T-cell (primary cell): ENCODE results near the gene SERPINF2. TPM values are rescaled to one million over a fixed set of nuclear protein-coding genes. Genes with fewer than 3 reads are reported as not detected.
"Not testable (repeated sequence)": the region's sequence is repeated elsewhere in the genome, so short reads cannot be mapped to it uniquely, and the experiment has no call there.

Experiments used
- ATAC-seq, 4 experiments: fragments of 200-7000 bp in 3 of 4; fragments of 150-1000 bp in 1 of 4; cut with Tn5 transposase; replicated peaks in 1 of 4; 1 replicate in 3 of 4; 2 replicates in 1 of 4; pipeline ENCODE4 v1.10.0; 2021; ENCODE audit warnings: moderate library complexity in 3 of 4, mild to moderate bottlenecking in 2 of 4, moderate number of reproducible peaks in 1 of 4
- CTCF ChIA-PET, 2 donors: fragments of 300-600 bp; sonication (Branson Sonifier 250); formaldehyde crosslinking; loops; one replicate each; lab custom pipeline; 2022; ENCODE audit warnings: antibody characterized with exemption in 2 of 2; lab: Charles Lee
- POLR2A ChIA-PET, 2 donors: fragments of 300-600 bp; sonication (Branson Sonifier 250); formaldehyde crosslinking; loops; one replicate each; lab custom pipeline; 2022; ENCODE audit warnings: antibody characterized with exemption in 2 of 2; lab: Charles Lee
- DNase-seq, 35 experiments: peaks; one replicate each; pipeline versions ENCODE4 v3.0.0 to v3.0.0-alpha.2; 2013 to 2023
- H3K27ac ChIP-seq: one replicate; pipeline ENCODE4 v1.5.1; 2013; ENCODE audit warnings: low read length
- H3K27me3 ChIP-seq, 2 experiments: replicated peaks in 1 of 2; 1 replicate in 1 of 2; 2 replicates in 1 of 2; pipeline versions ENCODE4 v1.6.1 to v1.7.0; 2013; ENCODE audit warnings: low read length in 1 of 2, mixed read lengths in 1 of 2; ENCODE audit not compliant: control insufficient read depth in 2 of 2, insufficient read depth in 2 of 2; ENCODE audit errors: extremely low read depth in 1 of 2
- H3K36me3 ChIP-seq, 2 donors: 1 replicate in 1 of 2; 2 replicates in 1 of 2; pipeline versions ENCODE4 v1.6.1 to v1.7.0; 2013; ENCODE audit warnings: low read length in 1 of 2; ENCODE audit not compliant: control insufficient read depth in 2 of 2, insufficient read depth in 1 of 2; ENCODE audit errors: extremely low read depth in 1 of 2
- H3K4me1 ChIP-seq, 2 experiments: 1 replicate in 1 of 2; 2 replicates in 1 of 2; pipeline versions ENCODE4 v1.6.1 to v1.7.0; 2013; ENCODE audit warnings: low read length in 2 of 2, mixed read lengths in 1 of 2; ENCODE audit not compliant: insufficient read depth in 2 of 2, control insufficient read depth in 1 of 2; ENCODE audit errors: extremely low read depth in 1 of 2
- H3K4me3 ChIP-seq, 2 donors: 1 replicate in 1 of 2; 2 replicates in 1 of 2; pipeline versions ENCODE4 v1.5.1 to v1.7.0; 2013; ENCODE audit warnings: mild to moderate bottlenecking in 2 of 2, low read length in 1 of 2, moderate library complexity in 1 of 2; ENCODE audit not compliant: control insufficient read depth in 1 of 2; ENCODE audit errors: extremely low read depth in 1 of 2
- H3K9me3 ChIP-seq: 2 replicates; pipeline ENCODE4 v1.7.0; 2013
- H3K27ac Mint-ChIP-seq, 2 donors: one replicate each; pipeline ENCODE4 v1.8.0; 2020 to 2021; ENCODE audit warnings: mild to moderate bottlenecking in 2 of 2, mixed read lengths in 2 of 2
- H3K27me3 Mint-ChIP-seq, 2 donors: one replicate each; pipeline ENCODE4 v1.8.0; 2021 to 2022; ENCODE audit warnings: mixed read lengths in 2 of 2
- H3K36me3 Mint-ChIP-seq: one replicate; pipeline ENCODE4 v1.8.0; 2021; ENCODE audit warnings: mixed read lengths
- H3K4me1 Mint-ChIP-seq, 3 donors: one replicate each; pipeline ENCODE4 v1.8.0; 2020 to 2022; ENCODE audit warnings: mixed read lengths in 3 of 3, mild to moderate bottlenecking in 1 of 3
- H3K4me3 Mint-ChIP-seq, 3 donors: one replicate each; pipeline ENCODE4 v1.8.0; 2020 to 2022; ENCODE audit warnings: mild to moderate bottlenecking in 3 of 3, mixed read lengths in 3 of 3, moderate library complexity in 3 of 3
- H3K9me3 Mint-ChIP-seq, 3 donors: one replicate each; pipeline ENCODE4 v1.8.0; 2020 to 2022; ENCODE audit warnings: mixed read lengths in 3 of 3
- WGBS: methylation state at CpG from one replicate; pipeline ENCODE4 v1.1.5; 2013; ENCODE audit warnings: missing lambda C conversion rate; ENCODE audit not compliant: insufficient coverage; 5-methylcytosine and 5-hydroxymethylcytosine counted together
- total RNA-seq, 35 experiments: library from RNA in 6 of 35; stranded (reverse) in 6 of 35; fragments of 120-200 nt in 1 of 35; gene quantifications; one replicate each; pipeline versions ENCODE4 v1.2.1 to v1.2.4 and lab custom pipeline; 2013 to 2026

SERPINF2 gene
- total RNA-seq, 5 donors from 2014 or later (not counting 1 experiment from before 2014, with no cell fraction given), result 0.86 to 2.9 (median 1.4) TPM

DNA sequence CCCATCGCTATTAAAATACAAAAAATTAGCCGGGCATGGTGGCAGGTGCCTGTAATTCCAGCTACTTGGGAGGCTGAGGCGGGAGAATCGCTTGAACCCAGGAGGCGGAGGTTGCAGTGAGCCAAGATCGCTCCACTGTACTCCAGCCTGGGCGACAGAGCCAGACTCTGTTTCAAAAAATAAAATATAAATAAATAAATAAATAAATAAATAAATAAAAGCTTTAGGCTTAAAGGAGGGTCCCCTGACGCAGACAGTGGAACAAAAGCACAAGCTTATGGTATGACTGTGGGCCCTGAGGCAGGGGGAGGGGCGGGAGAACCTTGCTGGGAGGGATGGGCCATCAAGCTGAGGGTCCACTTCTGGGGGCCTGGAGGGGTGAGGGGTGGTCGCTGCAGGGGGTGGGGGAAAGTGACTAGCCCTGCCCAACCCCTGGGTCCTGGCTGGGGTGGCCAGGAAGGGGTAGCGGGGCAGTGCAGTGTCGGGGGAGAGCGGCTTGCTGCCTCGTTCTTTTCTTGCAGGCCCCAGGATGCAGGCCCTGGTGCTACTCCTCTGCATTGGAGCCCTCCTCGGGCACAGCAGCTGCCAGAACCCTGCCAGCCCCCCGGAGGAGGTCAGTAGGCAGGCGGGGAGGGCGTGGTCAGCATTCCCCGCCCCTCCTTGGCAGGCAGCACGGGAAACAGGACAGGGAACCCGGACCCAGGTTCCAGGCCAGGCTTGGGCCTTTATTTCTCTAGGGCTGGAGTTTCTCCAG lies 23.9 kb downstream of the SERPINF2 start:
- Mint-ChIP-seq H3K36me3 (no peaks in the 10 kb centered on the region), H3K27ac (peak overlapping the region; percentile 55 to 59), H3K4me3 (no peak overlapping the region), H3K4me1 (peaks cover 46 to 60% (median 57%) of the 10 kb centered on the region in 3 donors), H3K27me3 (no peaks in the 10 kb centered on the region), H3K9me3 (no peaks in the 10 kb centered on the region)
- H3K4me1 ChIP-seq, result peaks cover 29 to 65% of the 10 kb centered on the region in 2 experiments
- no peak overlapping the region for H3K27ac ChIP-seq
- DNase-seq, result no peak
- no peaks in the 10 kb centered on the region for H3K36me3 ChIP-seq
- ATAC-seq, result no peak
- CTCF ChIA-PET, result interaction anchor here (0.5 to 0.7 kb wide), 4 partner anchors 15 to 224 kb away, joined by 3 to 8 read pairs (median 4); no protein-coding TSS in a partner anchor
- no peaks in the 10 kb centered on the region for H3K9me3 ChIP-seq
- 90% methylated on average over 13 of the region's 21 CpGs for WGBS
- POLR2A ChIA-PET, result interaction anchor here in 1 of 2 donors (0.6 to 0.7 kb wide), 2 partner anchors 15 to 164 kb away, joined by 4 to 6 read pairs; no protein-coding TSS in a partner anchor
- H3K4me3 ChIP-seq, result no peak overlapping the region
- H3K27me3 ChIP-seq, result peaks cover 0 to 5% of the 10 kb centered on the region in 2 experiments

DNA sequence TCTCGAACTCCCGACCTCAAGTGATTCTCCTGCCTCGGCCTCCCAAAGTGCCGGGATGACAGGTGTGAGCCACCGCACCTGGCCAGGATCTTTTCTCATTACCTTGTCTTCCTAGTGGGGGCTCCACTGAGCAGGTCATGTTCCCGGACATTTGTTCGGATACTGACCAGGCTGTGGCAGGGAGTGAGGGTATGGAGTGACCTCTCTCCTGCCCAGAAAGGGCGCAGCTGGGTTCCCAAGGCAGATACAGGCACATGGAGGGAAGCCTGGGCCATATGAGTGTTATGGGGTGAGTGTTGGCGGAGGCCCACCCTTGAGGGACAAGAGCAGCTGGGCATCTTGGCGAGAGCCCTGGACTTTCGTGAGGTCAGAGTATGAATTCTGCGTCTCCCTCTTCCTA lies 24.7 kb downstream of the SERPINF2 start:
- H3K4me3 ChIP-seq, result no peak overlapping the region
- CTCF ChIA-PET, result no interaction called here
- Mint-ChIP-seq H3K27me3 (no peaks in the 10 kb centered on the region), H3K4me1 (peaks cover 38 to 52% (median 49%) of the 10 kb centered on the region in 3 donors), H3K27ac (peak overlapping the region; percentile 49 to 76), H3K36me3 (no peaks in the 10 kb centered on the region), H3K9me3 (no peaks in the 10 kb centered on the region), H3K4me3 (no peak overlapping the region)
- peaks cover 26 to 57% of the 10 kb centered on the region in 2 experiments for H3K4me1 ChIP-seq
- H3K27me3 ChIP-seq, result peaks cover 0 to 5% of the 10 kb centered on the region in 2 experiments
- no peaks in the 10 kb centered on the region for H3K9me3 ChIP-seq
- no peaks in the 10 kb centered on the region for H3K36me3 ChIP-seq
- ATAC-seq (no peak), DNase-seq (no peak)
- no peak overlapping the region for H3K27ac ChIP-seq
- POLR2A ChIA-PET, result no interaction called here
- 72% methylated on average over 5 of the region's 12 CpGs for WGBS

DNA sequence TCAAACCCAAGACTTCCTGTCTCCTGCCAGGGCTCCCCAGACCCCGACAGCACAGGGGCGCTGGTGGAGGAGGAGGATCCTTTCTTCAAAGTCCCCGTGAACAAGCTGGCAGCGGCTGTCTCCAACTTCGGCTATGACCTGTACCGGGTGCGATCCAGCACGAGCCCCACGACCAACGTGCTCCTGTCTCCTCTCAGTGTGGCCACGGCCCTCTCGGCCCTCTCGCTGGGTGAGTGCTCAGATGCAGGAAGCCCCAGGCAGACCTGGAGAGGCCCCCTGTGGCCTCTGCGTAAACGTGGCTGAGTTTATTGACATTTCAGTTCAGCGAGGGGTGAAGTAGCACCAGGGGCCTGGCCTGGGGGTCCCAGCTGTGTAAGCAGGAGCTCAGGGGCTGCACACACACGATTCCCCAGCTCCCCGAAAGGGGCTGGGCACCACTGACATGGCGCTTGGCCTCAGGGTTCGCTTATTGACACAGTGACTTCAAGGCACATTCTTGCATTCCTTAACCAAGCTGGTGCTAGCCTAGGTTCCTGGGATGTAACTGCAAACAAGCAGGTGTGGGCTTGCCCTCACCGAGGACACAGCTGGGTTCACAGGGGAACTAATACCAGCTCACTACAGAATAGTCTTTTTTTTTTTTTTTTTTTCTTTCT lies 27.3 kb downstream of the SERPINF2 start:
- Histone ChIP-seq H3K36me3 (no peaks in the 10 kb centered on the region), H3K4me3 (peak overlapping the region in 1 of 2 donors; percentile 71), H3K27ac (peak overlapping the region; percentile 52), H3K27me3 (peaks cover 0 to 5% of the 10 kb centered on the region in 2 experiments), H3K9me3 (no peaks in the 10 kb centered on the region), H3K4me1 (peaks cover 6 to 32% of the 10 kb centered on the region in 2 experiments)
- Mint-ChIP-seq H3K36me3 (no peaks in the 10 kb centered on the region), H3K4me3 (peak overlapping the region in 2 of 3 donors; percentile 55 to 66), H3K4me1 (peaks cover 17 to 33% (median 29%) of the 10 kb centered on the region in 3 donors), H3K27me3 (no peaks in the 10 kb centered on the region), H3K27ac (peak overlapping the region; percentile 85 to 92), H3K9me3 (no peaks in the 10 kb centered on the region)
- CTCF ChIA-PET, result interaction anchor here in 1 of 2 donors (0.6 to 1.2 kb wide), 3 partner anchors 27 to 53 kb away, joined by 3 read pairs; no protein-coding TSS in a partner anchor
- ATAC-seq (peak; percentile 54 to 66 (median 62)), DNase-seq (peak in 8 of 35 experiments; percentile 7 to 34 (median 18))
- POLR2A ChIA-PET, result interaction anchor here (0.5 to 0.6 kb wide), 2 partner anchors 29 to 323 kb away, joined by 3 to 5 read pairs; no protein-coding TSS in a partner anchor
- WGBS, result 33% methylated on average over 18 of the region's 21 CpGs

DNA sequence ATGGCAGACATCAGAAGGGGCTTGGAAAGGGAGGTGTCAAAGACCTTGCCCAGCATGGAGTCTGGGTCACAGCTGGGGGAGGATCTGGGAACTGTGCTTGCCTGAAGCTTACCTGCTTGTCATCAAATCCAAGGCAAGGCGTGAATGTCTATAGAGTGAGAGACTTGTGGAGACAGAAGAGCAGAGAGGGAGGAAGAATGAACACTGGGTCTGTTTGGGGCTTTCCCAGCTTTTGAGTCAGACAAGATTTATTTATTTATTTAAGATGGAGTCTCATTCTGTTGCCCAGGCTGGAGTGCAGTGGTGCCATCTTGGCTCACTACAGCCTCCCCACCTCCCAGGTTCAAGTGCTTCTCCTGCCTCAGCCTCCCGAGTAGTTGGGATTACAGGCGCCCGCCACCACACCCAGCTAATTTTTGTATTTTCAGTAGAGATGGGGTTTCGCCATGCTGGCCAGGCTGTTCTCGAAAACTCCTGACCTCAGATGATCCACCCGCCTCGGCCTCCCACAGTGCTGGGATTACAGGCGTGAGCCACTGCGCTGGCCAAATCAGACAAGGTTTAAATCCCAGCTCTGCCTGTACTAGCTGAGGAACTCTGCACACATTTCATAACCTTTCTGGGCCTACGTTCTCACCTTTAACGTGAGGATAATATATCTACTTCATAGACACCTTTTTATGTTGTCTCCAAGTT lies 30.5 kb downstream of the SERPINF2 start:
- H3K9me3 Mint-ChIP-seq, ATAC-seq, CTCF ChIA-PET, POLR2A ChIA-PET, H3K4me3 Mint-ChIP-seq, H3K27me3 ChIP-seq, DNase-seq, H3K27me3 Mint-ChIP-seq, H3K9me3 ChIP-seq, H3K4me3 ChIP-seq, H3K27ac ChIP-seq: not testable (repeated sequence)
- H3K27ac Mint-ChIP-seq, result peak overlapping the region; percentile 65 to 86
- peaks cover 11 to 22% (median 19%) of the 10 kb centered on the region in 3 donors for H3K4me1 Mint-ChIP-seq
- Histone ChIP-seq H3K36me3 (peaks cover 3 to 10% of the 10 kb centered on the region in 2 donors), H3K4me1 (peaks cover 6 to 20% of the 10 kb centered on the region in 2 experiments)
- peaks cover 14% of the 10 kb centered on the region for H3K36me3 Mint-ChIP-seq
- WGBS, result 92% methylated on average over 6 of the region's 12 CpGs

DNA sequence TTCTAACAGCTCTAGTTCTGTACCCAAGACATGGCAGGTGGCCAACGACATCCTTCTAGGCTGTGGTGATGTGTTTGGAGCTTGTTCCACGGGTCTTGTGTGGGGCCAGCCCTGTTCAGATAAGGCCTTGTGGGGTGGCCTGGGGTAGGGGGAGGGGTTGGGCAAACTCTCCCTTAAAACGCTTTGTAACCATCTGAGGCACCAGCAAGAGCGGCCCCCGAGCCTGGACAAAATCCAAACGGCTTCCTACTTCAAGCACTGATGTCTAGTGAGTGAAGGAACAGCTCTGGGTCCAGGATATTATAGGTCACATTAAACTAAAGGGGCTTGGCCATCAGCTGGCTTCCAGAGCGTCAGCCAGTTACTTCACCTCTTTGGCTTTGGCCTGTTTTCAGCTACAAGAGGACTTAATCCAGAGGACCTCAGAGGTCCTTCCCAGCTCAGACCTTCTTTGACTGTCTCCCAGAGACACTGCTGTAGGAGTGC lies 31.1 kb downstream of the SERPINF2 start:
- H3K4me3 Mint-ChIP-seq, result no peak overlapping the region
- peaks cover 0 to 5% of the 10 kb centered on the region in 2 experiments for H3K27me3 ChIP-seq
- WGBS, result 73% methylated on average over 2 of the region's 7 CpGs
- H3K9me3 ChIP-seq, result no peaks in the 10 kb centered on the region
- H3K4me3 ChIP-seq, result no peak overlapping the region
- H3K27ac ChIP-seq, result no peak overlapping the region
- ATAC-seq (no peak), DNase-seq (no peak)
- no peaks in the 10 kb centered on the region for H3K9me3 Mint-ChIP-seq
- ChIA-PET CTCF (no interaction called here), POLR2A (no interaction called here)
- H3K36me3 ChIP-seq, result peaks cover 3 to 16% of the 10 kb centered on the region in 2 donors
- peak overlapping the region; percentile 36 to 86 for H3K27ac Mint-ChIP-seq
- no peaks in the 10 kb centered on the region for H3K27me3 Mint-ChIP-seq
- peaks cover 6 to 20% of the 10 kb centered on the region in 2 experiments for H3K4me1 ChIP-seq
- peaks cover 20% of the 10 kb centered on the region for H3K36me3 Mint-ChIP-seq
- peaks cover 11 to 22% (median 19%) of the 10 kb centered on the region in 3 donors for H3K4me1 Mint-ChIP-seq
